ENCODE results near the gene PTPRN2.
"Not testable (repeated sequence)": the region's sequence is repeated elsewhere in the genome, so short reads cannot be mapped to it uniquely, and the experiment has no call there.

PTPRN2 gene

DNA sequence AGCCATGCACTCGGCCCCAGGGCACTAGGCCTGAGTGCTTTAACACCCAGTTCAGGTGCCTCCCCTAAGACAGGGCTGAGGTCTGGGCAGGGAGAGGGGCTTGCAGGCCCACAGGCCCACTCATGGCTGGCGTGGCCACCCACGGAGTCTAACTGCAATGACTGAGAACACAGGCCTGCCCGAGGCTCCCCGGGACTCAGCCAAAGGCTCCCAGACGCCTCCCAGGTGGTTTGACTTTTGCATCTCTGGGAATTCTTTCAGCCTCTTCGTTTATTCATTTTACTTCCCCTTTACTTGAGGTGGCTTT lies 37.3 kb downstream of the PTPRN2 start:
- DNase-seq, result no peak

- DNase-seq, result no peak
Measured at GRCh38 chr7:158549616-158550393, 37.8 kb downstream of the PTPRN2 start.

DNA sequence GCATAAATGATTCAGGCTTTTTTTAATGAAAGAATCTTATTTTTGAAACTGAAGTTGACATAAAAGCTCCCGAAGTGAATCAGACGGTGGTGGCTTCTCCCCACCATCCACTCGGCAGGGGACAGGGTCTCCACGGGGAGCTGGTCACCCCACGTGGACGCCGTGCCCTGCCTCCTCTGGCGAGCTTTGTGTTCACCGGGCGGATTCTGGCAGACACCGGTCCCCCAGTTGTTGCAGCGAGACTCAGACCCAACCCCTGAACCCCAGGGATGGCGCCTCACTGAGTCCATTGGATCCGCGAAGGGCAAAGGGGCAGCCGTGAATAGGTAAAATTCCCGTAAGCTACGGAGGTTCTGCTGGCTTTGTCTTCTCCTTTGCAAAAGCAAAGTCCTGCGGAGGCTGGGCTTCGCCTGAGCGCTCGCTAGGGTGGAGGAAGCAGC lies 38.4 kb downstream of the PTPRN2 start:
- no peak for DNase-seq

- no peak for DNase-seq
Measured at GRCh38 chr7:158548726-158549125, 38.9 kb downstream of the PTPRN2 start.

DNA sequence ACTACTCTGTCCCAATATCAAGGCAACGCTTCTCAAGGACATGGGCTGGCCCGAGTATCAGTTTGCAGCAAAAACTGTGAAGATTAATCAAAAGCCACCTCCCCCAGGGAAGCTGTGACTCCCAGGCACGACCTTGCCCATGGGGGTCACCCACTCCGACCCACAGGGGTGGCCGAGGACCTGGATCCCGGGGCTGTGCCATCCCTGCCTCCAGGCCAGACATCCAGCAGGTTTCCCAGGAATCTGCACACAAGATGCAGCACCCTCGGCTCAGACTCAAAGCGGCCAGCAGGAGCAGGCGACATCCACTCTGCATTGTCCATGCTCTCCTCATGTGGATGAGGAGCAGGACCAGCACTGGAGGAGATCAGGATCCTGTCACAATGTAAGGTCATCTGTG lies 39.8 kb downstream of the PTPRN2 start:
- DNase-seq, result no peak

DNA sequence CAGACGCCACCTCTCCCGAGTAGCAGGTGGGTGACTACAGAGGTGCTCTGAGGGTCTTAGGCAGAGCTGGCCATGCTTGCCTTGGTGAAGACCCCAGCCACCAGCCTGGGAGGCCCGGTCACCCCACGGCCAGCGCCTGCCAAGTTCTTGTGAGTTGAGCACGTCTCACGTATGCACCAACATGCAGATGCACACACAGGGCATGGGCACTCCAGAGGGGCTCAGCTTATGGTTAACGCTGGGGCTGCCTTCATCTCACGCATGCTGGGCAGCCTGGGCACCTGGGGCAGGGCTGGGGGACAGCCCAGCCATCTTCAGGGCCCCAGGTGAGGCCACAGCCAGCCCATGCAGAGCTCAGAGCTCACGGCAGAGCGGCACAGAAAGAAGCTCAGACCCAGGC lies 41.0 kb downstream of the PTPRN2 start:
- DNase-seq, result no peak

- no peak for DNase-seq
Measured at GRCh38 chr7:158546214-158546613, 41.4 kb downstream of the PTPRN2 start.

- DNase-seq, result no peak
Measured at GRCh38 chr7:158544708-158545107, 42.9 kb downstream of the PTPRN2 start.

GRCh38 chr7:158543840-158544239 lies 43.8 kb downstream of the PTPRN2 start:
- no peak for DNase-seq

- DNase-seq, result no peak
Measured at GRCh38 chr7:158542651-158543566, 44.7 kb downstream of the PTPRN2 start.

DNA sequence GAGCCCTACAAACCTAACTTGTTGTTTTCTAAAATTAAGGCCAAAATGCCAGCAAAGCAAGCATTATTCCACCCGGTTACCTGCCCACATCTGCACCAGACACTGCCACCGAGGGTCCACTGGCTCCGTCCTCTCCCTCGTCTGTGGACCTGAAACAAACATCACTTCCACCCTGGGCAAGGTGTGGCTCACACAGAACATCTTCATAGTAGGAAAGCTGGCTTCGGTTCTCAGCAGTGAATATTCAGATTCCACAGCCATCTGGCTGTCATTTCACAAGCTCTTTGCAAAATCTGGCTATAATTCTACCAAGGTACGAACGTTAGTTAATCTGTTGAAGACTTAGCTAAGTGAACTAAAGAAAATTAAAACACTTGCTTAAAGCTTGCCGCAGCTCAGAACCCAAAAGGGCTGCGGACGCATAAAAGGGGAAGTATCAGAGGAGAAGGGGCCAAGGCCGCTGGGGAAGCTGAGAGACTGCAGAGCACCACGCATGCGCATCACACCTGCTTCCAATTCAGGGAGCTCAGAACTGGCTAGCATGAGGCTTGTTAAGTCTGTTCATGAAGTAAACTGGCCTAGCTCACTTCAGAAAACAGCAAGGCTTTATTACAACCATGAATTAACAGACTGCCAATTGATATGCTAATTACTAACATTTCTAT lies 46.1 kb downstream of the PTPRN2 start:
- no peak for DNase-seq

DNA sequence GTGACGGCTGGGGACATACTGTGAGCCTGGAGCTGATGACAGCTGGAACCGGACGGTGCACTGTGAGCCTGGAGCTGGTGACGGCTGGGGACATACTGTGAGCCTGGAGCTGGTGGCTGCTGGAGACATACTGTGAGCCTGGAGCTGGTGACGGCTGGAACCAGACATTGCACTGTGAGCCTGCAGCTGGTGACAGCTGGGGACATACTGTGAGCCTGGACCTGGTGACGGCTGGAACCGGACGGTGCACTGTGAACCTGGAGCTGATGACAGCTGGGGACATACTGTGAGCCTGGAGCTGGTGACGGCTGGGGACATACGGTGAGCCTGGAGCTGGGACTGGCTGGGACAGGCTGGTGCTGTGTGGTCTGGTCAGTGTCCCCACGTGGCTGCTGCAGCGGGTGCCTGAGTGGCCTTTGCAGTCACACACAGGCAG lies 47.9 kb downstream of the PTPRN2 start:
- no peak for DNase-seq

DNA sequence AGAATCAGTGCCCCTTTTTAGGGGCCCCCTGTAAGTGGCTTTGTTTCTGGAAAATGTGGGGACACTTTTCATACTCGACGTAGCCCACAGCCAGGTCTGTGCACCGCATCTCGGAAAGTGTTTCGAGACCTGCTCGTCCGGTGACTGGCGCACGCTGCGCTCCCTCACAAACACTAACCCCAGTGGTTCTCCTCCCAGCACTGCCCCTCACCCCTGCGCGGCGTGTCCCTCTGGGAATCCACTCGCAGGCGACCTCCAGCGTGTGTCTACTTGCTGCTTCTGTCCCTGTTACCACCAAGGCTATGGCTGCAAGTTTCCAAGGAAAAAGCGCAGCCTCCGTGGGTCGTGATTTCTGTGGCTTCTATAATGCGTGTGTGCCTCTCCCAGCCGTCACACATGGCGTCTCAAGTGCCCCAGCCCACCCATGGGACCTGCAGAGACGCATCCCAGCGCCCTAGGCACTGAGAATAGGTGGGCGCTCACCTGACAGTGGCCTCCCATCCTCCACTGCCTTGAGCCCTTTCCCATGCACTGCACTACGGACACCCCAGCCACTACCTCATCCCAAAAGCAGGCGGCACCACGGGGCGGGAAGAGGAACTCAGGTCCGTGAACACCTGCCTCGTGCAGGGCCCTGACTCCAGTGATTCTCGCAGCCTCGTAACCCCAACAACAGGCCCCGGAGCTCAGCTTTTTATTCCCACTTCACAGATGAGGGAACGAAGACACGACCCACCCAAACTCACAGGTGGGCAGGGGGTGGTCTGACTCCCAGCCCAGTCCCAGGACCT lies 49.3 kb downstream of the PTPRN2 start:
- DNase-seq, result no peak

DNA sequence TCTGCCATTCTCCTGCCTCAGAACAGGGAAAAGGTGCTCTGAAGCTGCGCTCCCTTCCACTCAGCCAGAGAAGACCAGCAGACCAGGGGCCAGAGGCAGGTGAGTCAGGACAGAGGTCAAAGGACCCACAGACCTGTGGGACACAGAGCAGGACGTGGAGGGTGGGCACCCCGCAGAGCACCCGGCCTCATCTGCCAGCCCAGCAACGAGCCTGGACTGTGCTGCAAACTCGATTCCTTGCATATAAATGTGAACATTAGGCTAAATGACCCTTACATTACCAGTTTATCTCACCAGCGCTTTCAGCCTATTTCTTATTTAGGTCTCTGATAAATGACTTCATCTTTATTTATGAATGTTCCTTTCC lies 50.1 kb downstream of the PTPRN2 start:
- DNase-seq, result no peak

DNA sequence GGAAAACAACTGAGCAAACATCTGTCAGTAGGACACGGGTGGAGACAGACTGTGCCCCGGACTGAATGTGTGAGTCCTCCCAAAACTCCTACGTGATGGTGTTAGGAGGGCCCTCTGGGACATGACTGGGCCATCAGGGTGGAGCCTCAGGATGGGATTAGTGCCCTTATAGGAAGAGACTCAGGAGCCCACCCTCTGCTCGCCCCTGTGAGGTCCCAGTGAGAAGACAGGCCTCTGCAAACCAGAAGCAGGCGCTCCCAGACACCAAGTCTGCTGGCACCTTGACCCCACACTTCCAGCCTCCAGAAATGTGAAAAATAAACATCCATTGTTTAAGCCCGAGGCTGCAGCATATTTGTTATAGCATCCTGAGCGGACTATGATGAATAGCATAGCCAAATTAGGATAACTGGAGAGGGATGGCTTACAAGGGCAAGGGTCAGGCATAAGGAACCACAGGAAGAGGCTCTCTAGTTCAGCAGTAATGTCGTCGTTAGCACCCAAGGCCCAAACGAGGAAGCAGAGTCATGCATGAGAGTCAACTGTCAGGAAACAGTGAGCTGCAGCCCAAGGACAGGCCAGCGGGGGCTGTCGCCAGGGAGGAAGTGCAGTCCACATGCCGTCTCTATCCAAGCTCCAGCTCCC lies 50.6 kb downstream of the PTPRN2 start:
- no peak for DNase-seq

DNA sequence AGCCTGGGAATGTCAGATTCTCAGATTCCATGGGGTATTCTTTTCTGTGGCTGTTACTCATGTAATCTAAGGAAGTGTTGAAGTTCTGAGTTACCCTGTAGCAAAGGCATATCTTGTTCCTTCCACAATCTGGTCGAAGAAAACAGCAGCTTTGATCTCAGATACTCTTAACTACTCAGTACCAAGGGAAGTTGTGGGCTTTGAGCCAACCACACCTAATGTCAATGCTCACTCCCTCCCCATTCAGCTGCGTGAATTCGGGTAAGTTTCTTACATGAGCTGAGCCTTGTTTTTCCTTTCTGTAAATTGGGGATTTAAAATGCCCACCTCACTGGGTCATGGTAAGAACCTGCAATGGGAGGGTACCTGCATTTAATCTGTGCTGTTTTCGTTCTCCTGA lies 52.5 kb downstream of the PTPRN2 start:
- no peak for DNase-seq

DNA sequence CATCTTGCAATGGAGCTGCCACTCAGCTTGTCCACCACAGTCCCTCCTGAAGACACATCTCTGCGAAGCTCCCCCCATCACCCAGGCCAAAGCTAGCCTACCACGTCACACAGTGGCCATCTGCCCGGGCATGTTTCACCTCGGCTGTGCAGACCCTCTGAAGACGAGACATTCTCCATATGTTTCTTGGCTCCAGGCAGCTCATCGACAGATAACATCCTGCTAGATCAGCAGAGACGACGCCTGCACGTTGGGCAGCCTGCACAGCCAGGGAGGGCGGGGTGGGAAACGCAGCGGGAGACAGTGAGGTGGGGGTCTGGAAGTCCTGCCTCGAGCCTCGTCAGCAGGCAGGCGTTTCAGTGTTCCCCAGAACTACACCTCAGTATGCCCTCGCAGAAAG lies 53.0 kb downstream of the PTPRN2 start:
- no peak for DNase-seq

- DNase-seq, result not testable (repeated sequence)
Measured at GRCh38 chr7:158534134-158534515, 53.5 kb downstream of the PTPRN2 start.

DNA sequence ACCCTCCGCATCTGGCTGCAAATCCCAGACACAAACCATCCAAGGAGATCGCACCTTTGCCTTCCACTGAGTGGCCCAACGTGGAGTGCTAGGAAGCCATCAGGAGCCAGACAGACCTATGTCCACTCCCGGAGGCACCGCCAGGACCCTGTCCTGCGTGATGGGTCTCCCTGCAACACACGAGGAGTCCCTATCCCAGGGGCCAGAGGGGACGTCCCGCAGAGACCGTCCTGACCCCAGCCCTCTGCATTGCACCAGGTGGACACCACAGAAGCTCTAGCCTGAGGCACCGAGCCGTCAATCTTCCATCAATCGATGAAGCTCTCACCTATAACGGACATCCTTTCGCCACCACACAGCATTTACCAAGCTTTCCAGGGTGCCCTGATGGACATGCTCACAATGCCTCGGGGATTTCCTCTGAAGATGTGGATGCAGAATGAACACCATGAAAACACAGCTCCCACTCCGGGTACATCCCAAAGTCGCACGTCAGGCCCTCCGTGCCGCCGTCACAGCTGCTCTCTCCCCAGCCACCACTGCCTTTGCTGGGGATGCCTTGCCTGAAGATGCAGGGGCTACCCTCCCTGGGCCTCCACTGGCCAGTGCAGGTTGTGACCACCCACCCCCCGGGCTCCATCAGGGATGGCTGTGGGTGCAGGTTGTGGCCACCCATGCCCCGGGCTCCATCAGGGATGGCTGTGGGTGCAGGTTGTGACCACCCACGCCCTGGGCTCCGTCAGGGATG lies 54.1 kb downstream of the PTPRN2 start:
- no peak for DNase-seq

DNA sequence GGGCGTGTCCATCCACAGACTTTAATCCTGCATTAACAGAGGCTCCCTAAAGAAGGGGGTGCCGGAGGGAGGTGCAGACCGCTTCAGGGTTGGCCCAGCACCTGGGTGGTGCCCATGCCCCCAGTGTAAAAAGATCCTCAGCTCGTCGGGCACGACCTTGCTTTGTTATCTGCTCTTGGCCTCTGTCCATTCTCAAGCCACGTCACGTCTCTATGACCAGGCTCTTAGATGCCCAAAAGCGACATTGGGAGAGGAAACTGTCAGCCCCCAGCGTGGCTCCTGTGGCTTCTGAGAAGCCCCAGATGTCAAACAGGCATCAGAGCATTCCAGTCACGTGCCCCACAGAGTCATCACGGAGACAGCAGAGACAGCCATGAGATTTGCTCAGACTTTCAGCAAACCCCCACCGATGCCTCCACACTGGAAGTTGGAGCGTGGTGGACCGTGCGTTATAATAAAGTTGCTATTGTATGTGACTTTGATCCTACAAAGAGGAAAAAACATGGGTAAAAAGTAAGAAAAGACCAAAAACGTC lies 55.5 kb downstream of the PTPRN2 start:
- DNase-seq, result no peak

GRCh38 chr7:158531661-158532060 lies 56.0 kb downstream of the PTPRN2 start:
- DNase-seq, result no peak

Measured in activated CD4-positive, alpha-beta T cell treated with anti-CD3 and anti-CD28 coated beads, Interleukin-2, Interleukin-6, amounts not matched to agents 100 ng/mL and 50 ng/mL, durations not matched to agents 16 hours and 8 hours (primary cell).